SHP77 (cell line): Measurements from ENCODE around the gene MIPOL1.
"Not testable (repeated sequence)": the region's sequence is repeated elsewhere in the genome, so short reads cannot be mapped to it uniquely, and the experiment has no call there.

Source experiments
- DNase-seq, 2 experiments: peaks; one replicate each; lab custom pipeline; 2025; lab: John Stamatoyannopoulos, UW

The MIPOL1 gene

GRCh38 chr14:37232907-37233481, 35.3 kb downstream of the MIPOL1 start:
- peak; percentile 79 to 87 for DNase-seq

- no peak for DNase-seq
These were observed 36.5 kb downstream of the MIPOL1 start for GRCh38 chr14:37234222-37234621.

GRCh38 chr14:37236044-37236443, 38.3 kb downstream of the MIPOL1 start:
- DNase-seq = not testable (repeated sequence)

GRCh38 chr14:37237094-37237493, 39.4 kb downstream of the MIPOL1 start:
- no peak for DNase-seq

GRCh38 chr14:37237735-37238200, 40.0 kb downstream of the MIPOL1 start:
- DNase-seq = no peak

GRCh38 chr14:37241198-37241597, 43.5 kb downstream of the MIPOL1 start:
- DNase-seq = no peak

GRCh38 chr14:37246427-37246829, 48.7 kb downstream of the MIPOL1 start:
- DNase-seq = peak; percentile 68 to 70

GRCh38 chr14:37247791-37248461, 50.2 kb downstream of the MIPOL1 start:
- DNase-seq = no peak

- DNase-seq = peak in 1 of 2 experiments; percentile 10
These were observed 54.0 kb downstream of the MIPOL1 start for GRCh38 chr14:37251775-37252174.

- DNase-seq = no peak
These were observed 54.7 kb downstream of the MIPOL1 start for GRCh38 chr14:37252434-37252833.

- peak in 1 of 2 experiments; percentile 29 for DNase-seq
These were observed 56.2 kb downstream of the MIPOL1 start for GRCh38 chr14:37253905-37254304.

- DNase-seq = no peak
These were observed 56.7 kb downstream of the MIPOL1 start for GRCh38 chr14:37254411-37254947.

- DNase-seq = no peak
These were observed 59.8 kb downstream of the MIPOL1 start for GRCh38 chr14:37257501-37258070.

- peak in 1 of 2 experiments; percentile 18 for DNase-seq
These were observed 64.9 kb downstream of the MIPOL1 start for GRCh38 chr14:37262649-37263048.

- DNase-seq = no peak
These were observed 66.0 kb downstream of the MIPOL1 start for GRCh38 chr14:37263656-37264236.

GRCh38 chr14:37268788-37269187, 71.1 kb downstream of the MIPOL1 start:
- no peak for DNase-seq

GRCh38 chr14:37270629-37271028, 72.9 kb downstream of the MIPOL1 start:
- no peak for DNase-seq

- no peak for DNase-seq
These were observed 74.8 kb downstream of the MIPOL1 start for GRCh38 chr14:37272569-37272968.

- DNase-seq = no peak
These were observed 76.9 kb downstream of the MIPOL1 start for GRCh38 chr14:37274652-37275051.

- DNase-seq = no peak
These were observed 78.2 kb downstream of the MIPOL1 start for GRCh38 chr14:37275963-37276362.

- no peak for DNase-seq
These were observed 81.2 kb downstream of the MIPOL1 start for GRCh38 chr14:37278636-37279538.

- no peak for DNase-seq
These were observed 82.1 kb downstream of the MIPOL1 start for GRCh38 chr14:37279818-37280217.
